Upper lobe of right lung (tissue), 1 donor: ENCODE results near the gene TUBGCP3. TPM values are rescaled to one million over a fixed set of nuclear protein-coding genes. Genes with fewer than 3 reads are reported as not detected.

ENCODE experiments used
- ATAC-seq: fragments of 200-7000 bp; cut with Tn5 transposase; one replicate; pipeline ENCODE4 v1.9.1; 2020; ENCODE audit warnings: mild to moderate bottlenecking, moderate library complexity
- DNase-seq: peaks from one replicate; pipeline ENCODE4 v3.0.0-alpha.2; 2020
- H3K27ac ChIP-seq: fragments of 200-600 bp; one replicate; pipeline ENCODE4 v1.8.0; 2022
- H3K27me3 ChIP-seq: fragments of 200-600 bp; one replicate; pipeline ENCODE4 v1.8.0; 2022; ENCODE audit warnings: mild to moderate bottlenecking
- H3K36me3 ChIP-seq: fragments of 200-600 bp; one replicate; pipeline ENCODE4 v1.8.0; 2022
- H3K4me1 ChIP-seq: fragments of 200-600 bp; one replicate; pipeline ENCODE4 v1.8.0; 2022
- H3K4me3 ChIP-seq: fragments of 200-600 bp; one replicate; pipeline ENCODE4 v1.8.0; 2022; ENCODE audit warnings: mild to moderate bottlenecking
- H3K9me3 ChIP-seq: fragments of 200-600 bp; one replicate; pipeline ENCODE4 v1.8.0; 2022
- intact Hi-C: fragments of 100-400 bp; cut with DNase I; formaldehyde crosslinking; loops from one replicate; pipeline ENCODE4 v1.11.0; 2022
- total RNA-seq: library from RNA; stranded (reverse); fragmentation: NEBNext Ultra II Directional; extraction: Animal tissue kit (Norgen Biotek cat#: 25700); gene quantifications from one replicate; pipeline ENCODE4 v1.2.1, GENCODE V29; 2021
- TF ChIP-seq, protein P1 (sequence below): fragments of 200-600 bp; IDR thresholded peaks from one replicate; pipeline ENCODE4 v1.8.0; 2022; ENCODE audit warnings: antibody characterized with exemption
- donor health status: DM: no; HTN: yes; CAD: no; lungs with severe emphysema.

The TUBGCP3 gene
- total RNA-seq, 1 donor from 2014 or later, result 33.9 TPM

DNA sequence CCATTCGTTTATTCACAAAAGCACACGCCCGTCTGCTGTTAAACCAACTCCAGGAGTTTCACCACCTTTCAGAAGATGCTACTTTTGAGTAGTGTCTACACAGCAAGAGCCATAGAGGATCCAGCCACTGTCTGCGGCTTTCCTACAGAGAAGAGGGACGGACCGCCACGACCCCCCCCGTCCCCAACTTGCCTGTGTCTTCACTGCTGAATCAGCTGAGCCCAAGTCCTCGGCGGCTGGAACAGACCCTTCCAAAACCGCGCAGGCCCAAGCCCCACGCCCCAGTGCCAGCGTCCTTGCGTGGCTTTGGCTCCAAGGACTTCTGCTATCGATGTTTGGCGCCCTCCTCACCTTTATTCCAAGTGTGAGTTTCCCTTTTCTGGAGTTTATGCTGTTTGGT is 146.7 kb downstream of the TUBGCP3 start:
- H3K4me3 ChIP-seq, result no peak overlapping the region
- intact Hi-C loops, result no loop called here
- peaks cover 9% of the 10 kb centered on the region for H3K9me3 ChIP-seq
- peaks cover 29% of the 10 kb centered on the region for H3K27me3 ChIP-seq
- TF ChIP-seq, protein P1, sequence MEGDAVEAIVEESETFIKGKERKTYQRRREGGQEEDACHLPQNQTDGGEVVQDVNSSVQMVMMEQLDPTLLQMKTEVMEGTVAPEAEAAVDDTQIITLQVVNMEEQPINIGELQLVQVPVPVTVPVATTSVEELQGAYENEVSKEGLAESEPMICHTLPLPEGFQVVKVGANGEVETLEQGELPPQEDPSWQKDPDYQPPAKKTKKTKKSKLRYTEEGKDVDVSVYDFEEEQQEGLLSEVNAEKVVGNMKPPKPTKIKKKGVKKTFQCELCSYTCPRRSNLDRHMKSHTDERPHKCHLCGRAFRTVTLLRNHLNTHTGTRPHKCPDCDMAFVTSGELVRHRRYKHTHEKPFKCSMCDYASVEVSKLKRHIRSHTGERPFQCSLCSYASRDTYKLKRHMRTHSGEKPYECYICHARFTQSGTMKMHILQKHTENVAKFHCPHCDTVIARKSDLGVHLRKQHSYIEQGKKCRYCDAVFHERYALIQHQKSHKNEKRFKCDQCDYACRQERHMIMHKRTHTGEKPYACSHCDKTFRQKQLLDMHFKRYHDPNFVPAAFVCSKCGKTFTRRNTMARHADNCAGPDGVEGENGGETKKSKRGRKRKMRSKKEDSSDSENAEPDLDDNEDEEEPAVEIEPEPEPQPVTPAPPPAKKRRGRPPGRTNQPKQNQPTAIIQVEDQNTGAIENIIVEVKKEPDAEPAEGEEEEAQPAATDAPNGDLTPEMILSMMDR, result no peak
- H3K36me3 ChIP-seq, result no peaks in the 10 kb centered on the region
- no peak for DNase-seq
- no peak overlapping the region for H3K27ac ChIP-seq
- no peak for ATAC-seq
- peaks cover 3% of the 10 kb centered on the region for H3K4me1 ChIP-seq

DNA sequence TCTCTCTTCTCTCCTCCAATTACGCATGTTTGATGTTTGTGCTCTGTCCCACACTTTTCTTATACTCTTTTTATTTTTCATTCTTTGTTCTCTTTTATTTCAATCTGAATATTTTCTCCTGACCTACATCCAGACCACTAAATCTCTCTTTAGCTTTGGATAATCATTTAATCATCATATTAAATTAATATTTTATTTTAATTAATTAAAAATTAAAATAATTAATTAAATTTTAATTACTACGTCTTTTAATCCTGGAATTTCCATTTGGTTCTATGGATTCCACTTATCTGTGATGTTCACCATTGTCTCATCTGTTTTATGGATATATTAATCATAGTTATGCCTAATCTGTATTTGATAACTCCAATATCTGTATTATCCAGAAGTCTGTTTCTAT is 149.4 kb downstream of the TUBGCP3 start:
- no peak overlapping the region for H3K27ac ChIP-seq
- peaks cover 9% of the 10 kb centered on the region for H3K9me3 ChIP-seq
- TF ChIP-seq, protein P1, result no peak
- peaks cover 11% of the 10 kb centered on the region for H3K27me3 ChIP-seq
- peaks cover under 1% of the 10 kb centered on the region for H3K4me1 ChIP-seq
- DNase-seq, result no peak
- no peak overlapping the region for H3K4me3 ChIP-seq
- H3K36me3 ChIP-seq, result no peaks in the 10 kb centered on the region
- intact Hi-C loops, result no loop called here
- ATAC-seq, result no peak

DNA sequence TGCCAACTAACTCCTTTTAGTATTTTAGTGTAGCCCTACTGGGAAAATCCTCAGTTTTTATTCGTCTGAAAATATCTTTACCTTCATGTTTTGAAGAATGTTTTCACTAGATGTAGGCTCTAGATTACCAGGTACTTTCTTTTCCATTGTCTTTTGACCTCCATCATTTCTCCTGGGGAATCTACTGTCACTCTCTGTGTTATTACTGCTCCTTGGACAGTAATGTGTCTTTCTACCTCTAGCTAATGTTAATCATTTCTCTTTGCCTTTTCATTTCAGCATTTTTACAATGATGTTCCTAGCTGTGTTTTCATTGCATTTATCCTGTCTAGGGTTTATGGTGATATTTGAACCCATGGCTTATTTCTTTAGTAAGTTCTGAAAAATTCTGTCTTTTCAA is 149.9 kb downstream of the TUBGCP3 start:
- no peak overlapping the region for H3K27ac ChIP-seq
- no peaks in the 10 kb centered on the region for H3K36me3 ChIP-seq
- DNase-seq, result no peak

DNA sequence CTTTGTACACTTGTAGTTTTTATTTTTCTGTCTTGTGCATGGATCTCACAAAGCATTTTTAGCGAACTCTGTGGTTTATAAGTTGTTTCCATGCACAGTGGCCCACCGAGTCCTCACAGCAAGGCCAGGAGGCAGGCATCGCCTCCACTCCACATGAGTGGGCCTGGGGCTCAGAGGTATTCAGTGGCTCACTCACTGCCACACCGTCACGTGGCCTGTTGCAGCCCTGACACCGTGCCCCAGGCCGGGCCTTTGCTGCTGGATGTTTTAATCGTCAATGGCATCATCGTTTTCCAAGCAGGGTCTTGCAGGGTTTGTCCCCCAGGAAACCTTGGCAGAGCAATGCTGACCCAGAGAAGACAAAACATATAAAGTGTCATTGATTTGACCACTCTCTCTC is 152.0 kb downstream of the TUBGCP3 start:
- H3K36me3 ChIP-seq, result no peaks in the 10 kb centered on the region
- ATAC-seq (no peak), DNase-seq (no peak)
- no peak overlapping the region for H3K4me3 ChIP-seq
- no peaks in the 10 kb centered on the region for H3K27me3 ChIP-seq
- TF ChIP-seq, protein P1, result no peak
- peaks cover 9% of the 10 kb centered on the region for H3K9me3 ChIP-seq
- no peaks in the 10 kb centered on the region for H3K4me1 ChIP-seq
- intact Hi-C loops, result no loop called here
- no peak overlapping the region for H3K27ac ChIP-seq

More for the DNA sequence above, 149.9 kb downstream of the TUBGCP3 start:
- Histone ChIP-seq H3K27me3 (peaks cover 9% of the 10 kb centered on the region), H3K4me3 (no peak overlapping the region), H3K9me3 (peaks cover 9% of the 10 kb centered on the region), H3K4me1 (no peaks in the 10 kb centered on the region)
- TF ChIP-seq, protein P1, result no peak
- intact Hi-C loops, result no loop called here
- ATAC-seq, result no peak

Other genes with a start within 250 kb of the TUBGCP3 start
- not detected for gene SPACA7, start 211.8 kb downstream of the TUBGCP3 start, total RNA-seq
- gene ATP11A, start 101.9 kb upstream of the TUBGCP3 start, total RNA-seq, result 377 TPM